HepG2 (cell line): Measurements from ENCODE around the gene PEX14. TPM values are rescaled to one million over a fixed set of nuclear protein-coding genes. Genes with fewer than 3 reads are reported as not detected.
A peak's percentile ranks its signal among the peaks of the same experiment; 100 is the strongest.

ENCODE experiments used
- ATF7-NPFF ChIP-seq: sonication (generic); formaldehyde crosslinking; IDR thresholded peaks from 2 replicates; pipeline ENCODE4 v1.8.1; 2023; ENCODE audit warnings: mild to moderate bottlenecking, low read depth, missing genetic modification reagents, moderate library complexity
- HOXA5 ChIP-seq: sonication (generic); formaldehyde crosslinking; IDR thresholded peaks from 2 replicates; pipeline ENCODE4 v1.4.0; 2020; ENCODE audit warnings: missing genetic modification reagents
- KLF16 ChIP-seq, 2 experiments: sonication (generic) in 1 of 2; formaldehyde crosslinking in 1 of 2; IDR thresholded peaks; 2 replicates each; pipeline versions ENCODE4 v1.6.1 to v1.8.0; 2016 to 2023; ENCODE audit warnings: missing genetic modification reagents in 2 of 2, missing compliant biosample characterization in 1 of 2
- MEIS2 ChIP-seq: sonication (generic); formaldehyde crosslinking; IDR thresholded peaks from 2 replicates; pipeline ENCODE4 v1.9.0; 2021; ENCODE audit warnings: mild to moderate bottlenecking, missing genetic modification reagents
- MTA1 ChIP-seq: sonication (generic); formaldehyde crosslinking; IDR thresholded peaks from 2 replicates; pipeline ENCODE4 v1.4.0; 2020; ENCODE audit warnings: missing genetic modification reagents, mild to moderate bottlenecking, borderline replicate concordance
- MXD4 ChIP-seq: IDR thresholded peaks from 2 replicates; pipeline ENCODE4 v1.6.1; 2016; ENCODE audit warnings: mild to moderate bottlenecking, missing biosample characterization, missing genetic modification reagents
- POLR2AphosphoS5 ChIP-seq: IDR thresholded peaks from 2 replicates; pipeline ENCODE4 v1.6.1; 2012; ENCODE audit warnings: low read depth, low read length
- RARA ChIP-seq: IDR thresholded peaks from 2 replicates; pipeline ENCODE4 v1.6.1; 2016; ENCODE audit warnings: missing genetic modification reagents, missing compliant biosample characterization
- RBFOX2 ChIP-seq: fragments of 200-400 bp; formaldehyde crosslinking; IDR thresholded peaks from 2 replicates; pipeline ENCODE4 v1.6.1; 2017; ENCODE audit warnings: low read depth, mild to moderate bottlenecking, low read length
- SIN3A ChIP-seq: IDR thresholded peaks from 2 replicates; pipeline ENCODE4 v1.6.1; 2011; ENCODE audit warnings: low read depth, mild to moderate bottlenecking, control low read depth, low read length, borderline replicate concordance
- SIN3B ChIP-seq: fragments of 150-350 bp; IDR thresholded peaks from 2 replicates; pipeline ENCODE4 v1.6.1; 2014; ENCODE audit warnings: low read length
- SOX13 ChIP-seq, 3 experiments: fragments of 450-650 bp in 1 of 3; sonication (generic) in 1 of 3; formaldehyde crosslinking in 1 of 3; IDR thresholded peaks in 2 of 3; conservative IDR thresholded peaks in 1 of 3; 2 replicates each; pipeline versions ENCODE4 v1.5.0 to v1.6.1; 2016 to 2020; ENCODE audit warnings: antibody characterized with exemption in 1 of 3, mild to moderate bottlenecking in 1 of 3, missing compliant biosample characterization in 1 of 3, missing genetic modification reagents in 1 of 3, moderate library complexity in 1 of 3
- TBP ChIP-seq: sonication (generic); formaldehyde crosslinking; IDR thresholded peaks from 2 replicates; pipeline ENCODE4 v1.5.0; 2020; ENCODE audit warnings: missing genetic modification reagents
- ZFP36L2 ChIP-seq: sonication (generic); formaldehyde crosslinking; IDR thresholded peaks from 2 replicates; pipeline ENCODE4 v1.4.0; 2020; ENCODE audit warnings: missing genetic modification reagents
- ZNF331 ChIP-seq: sonication (generic); formaldehyde crosslinking; IDR thresholded peaks from 2 replicates; pipeline ENCODE4 v1.4.0; 2020; ENCODE audit warnings: missing genetic modification reagents
- ZNF430 ChIP-seq: sonication (generic); formaldehyde crosslinking; IDR thresholded peaks from 2 replicates; pipeline ENCODE4 v1.9.0; 2021; ENCODE audit warnings: mild to moderate bottlenecking, missing genetic modification reagents
- ZNF569 ChIP-seq: sonication (generic); formaldehyde crosslinking; IDR thresholded peaks from 2 replicates; pipeline ENCODE4 v1.5.0; 2020; ENCODE audit warnings: mild to moderate bottlenecking, missing genetic modification reagents, moderate library complexity, borderline replicate concordance
- polyA plus RNA-seq, 8 experiments: library from polyadenylated mRNA; depleted of rRNA in 3 of 8; stranded (reverse) in 7 of 8; unstranded in 1 of 8; fragments of >200 nt; fragmentation: Illumina TruSeq in 4 of 8; extraction: Trizol in 4 of 8; gene quantifications; 2 replicates each; pipeline versions ENCODE4 v1.2.1 to v1.2.3, GENCODE V29; 2011 to 2016; ENCODE audit warnings: low read depth in 4 of 8, missing spikeins in 1 of 8, mixed read lengths in 1 of 8; ENCODE audit not compliant: insufficient read depth in 1 of 8
- total RNA-seq, 5 experiments: library from RNA; depleted of rRNA; stranded (reverse); fragments of >200 nt; fragmentation: Illumina TruSeq; extraction: Trizol; gene quantifications; 2 replicates each; pipeline ENCODE4 v1.2.3, GENCODE V29; 2016; ENCODE audit warnings: low read depth in 1 of 5
- TF ChIP-seq, protein P1 (sequence below): sonication (generic); formaldehyde crosslinking; conservative IDR thresholded peaks from 2 replicates; pipeline ENCODE4 v1.4.0; 2020; ENCODE audit warnings: mild to moderate bottlenecking, missing genetic modification reagents, moderate library complexity
- TF ChIP-seq, protein P2 (sequence below): sonication (generic); formaldehyde crosslinking; IDR thresholded peaks from 2 replicates; pipeline ENCODE4 v1.4.0; 2020; ENCODE audit warnings: missing genetic modification reagents
- TF ChIP-seq, protein P3 (sequence below): sonication (generic); formaldehyde crosslinking; IDR thresholded peaks from 2 replicates; pipeline ENCODE4 v1.5.0; 2020; ENCODE audit warnings: mild to moderate bottlenecking, missing genetic modification reagents, borderline replicate concordance
- TF ChIP-seq, protein P4 (sequence below): IDR thresholded peaks from 2 replicates; pipeline ENCODE4 v1.6.1; 2012; ENCODE audit warnings: inconsistent platforms

The PEX14 gene
- total and polyA plus RNA-seq, 2 of the 13 experiments (the other 11 are each of a cell fraction or from before 2014, with no cell fraction given): 6.5 to 9.9 TPM

DNA sequence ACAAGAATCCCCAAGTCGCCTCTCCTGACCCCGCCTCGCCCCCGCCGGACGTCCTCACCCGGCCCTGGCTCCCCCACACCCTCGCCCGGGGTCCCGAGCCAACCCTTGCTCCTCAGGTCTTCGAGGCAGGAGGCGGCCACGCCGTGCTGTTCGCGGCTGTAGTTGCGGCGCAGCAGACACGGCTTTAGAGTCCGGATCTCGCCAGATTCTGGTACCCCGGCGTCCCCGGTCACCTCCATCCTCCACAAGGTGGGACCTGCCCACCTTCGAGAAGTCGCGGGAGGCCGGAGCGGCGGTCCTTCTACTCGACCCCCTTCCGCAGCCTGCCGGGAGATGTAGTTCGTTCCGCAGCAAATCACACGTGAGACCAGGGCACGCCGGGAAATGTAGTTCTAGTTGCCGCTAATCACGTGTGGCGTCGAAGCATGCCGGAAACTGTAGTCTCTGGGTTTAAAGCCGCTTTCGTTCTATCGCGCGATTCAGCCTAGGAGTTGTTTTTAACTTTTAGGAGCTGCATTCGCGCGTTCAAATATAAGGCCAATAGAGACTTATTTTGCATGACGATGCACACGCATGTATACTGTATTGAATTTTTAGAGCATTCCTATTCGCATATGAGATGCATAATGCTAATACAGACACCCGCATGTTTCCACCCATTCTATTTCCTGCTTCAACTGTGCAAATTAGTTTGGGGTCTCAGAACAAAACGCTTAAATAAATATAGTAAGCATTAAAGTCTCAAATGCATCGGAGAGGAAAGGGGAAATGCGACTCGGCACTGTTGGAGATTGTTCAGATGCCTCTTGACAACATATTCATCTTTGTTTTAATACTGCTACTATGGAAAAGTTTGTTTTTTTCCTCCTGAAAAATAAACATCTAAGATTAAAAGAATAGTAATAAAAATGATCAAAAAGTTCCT, 2.3 kb upstream of the PEX14 start, which contains the start of gene DFFA (continued):
- TF ChIP-seq RBFOX2 (peak; percentile 70), ZFP36L2 (CRISPR knock-in tag) (no peak), MXD4 (CRISPR knock-in tag) (peak; percentile 95), MEIS2 (CRISPR knock-in tag) (peak; percentile 45; the same call in 1 of the 2 replicates), SOX13 (IDR thresholded peaks at IDR 0.05) (no peak), SOX13 (CRISPR knock-in tag; conservative IDR thresholded peaks at IDR 0.05 in 1 of 2, IDR thresholded peaks at IDR 0.05 in 1 of 2) (peak in 1 of 2 experiments; percentile 12; a peak in 1 of 4 replicates), ZNF430 (peak; percentile 67; the same call in 1 of the 2 replicates), ZNF569 (CRISPR knock-in tag) (no peak), RARA (peak; percentile 58; the same call in 1 of the 2 replicates), SIN3B (peak; percentile 60; the same call in 1 of the 2 replicates), HOXA5 (CRISPR knock-in tag) (no peak), MTA1 (CRISPR knock-in tag) (0 out of 2 replicates have a peak, but pooled peaks have one; percentile 68), ATF7-NPFF (CRISPR knock-in tag) (peak; percentile 67; the same call in 1 of the 2 replicates), SIN3A (peak; percentile 90; the same call in 1 of the 2 replicates), TBP (CRISPR knock-in tag) (peak; percentile 88; the same call in 1 of the 2 replicates), ZNF331 (peak; percentile 61; the same call in 1 of the 2 replicates), KLF16 (CRISPR knock-in tag; IDR thresholded peaks at IDR 0.05) (peak in 1 of 2 experiments; percentile 88; a peak in 1 of 4 replicates), POLR2AphosphoS5 (peak; percentile 81)
- TF ChIP-seq, protein P1, sequence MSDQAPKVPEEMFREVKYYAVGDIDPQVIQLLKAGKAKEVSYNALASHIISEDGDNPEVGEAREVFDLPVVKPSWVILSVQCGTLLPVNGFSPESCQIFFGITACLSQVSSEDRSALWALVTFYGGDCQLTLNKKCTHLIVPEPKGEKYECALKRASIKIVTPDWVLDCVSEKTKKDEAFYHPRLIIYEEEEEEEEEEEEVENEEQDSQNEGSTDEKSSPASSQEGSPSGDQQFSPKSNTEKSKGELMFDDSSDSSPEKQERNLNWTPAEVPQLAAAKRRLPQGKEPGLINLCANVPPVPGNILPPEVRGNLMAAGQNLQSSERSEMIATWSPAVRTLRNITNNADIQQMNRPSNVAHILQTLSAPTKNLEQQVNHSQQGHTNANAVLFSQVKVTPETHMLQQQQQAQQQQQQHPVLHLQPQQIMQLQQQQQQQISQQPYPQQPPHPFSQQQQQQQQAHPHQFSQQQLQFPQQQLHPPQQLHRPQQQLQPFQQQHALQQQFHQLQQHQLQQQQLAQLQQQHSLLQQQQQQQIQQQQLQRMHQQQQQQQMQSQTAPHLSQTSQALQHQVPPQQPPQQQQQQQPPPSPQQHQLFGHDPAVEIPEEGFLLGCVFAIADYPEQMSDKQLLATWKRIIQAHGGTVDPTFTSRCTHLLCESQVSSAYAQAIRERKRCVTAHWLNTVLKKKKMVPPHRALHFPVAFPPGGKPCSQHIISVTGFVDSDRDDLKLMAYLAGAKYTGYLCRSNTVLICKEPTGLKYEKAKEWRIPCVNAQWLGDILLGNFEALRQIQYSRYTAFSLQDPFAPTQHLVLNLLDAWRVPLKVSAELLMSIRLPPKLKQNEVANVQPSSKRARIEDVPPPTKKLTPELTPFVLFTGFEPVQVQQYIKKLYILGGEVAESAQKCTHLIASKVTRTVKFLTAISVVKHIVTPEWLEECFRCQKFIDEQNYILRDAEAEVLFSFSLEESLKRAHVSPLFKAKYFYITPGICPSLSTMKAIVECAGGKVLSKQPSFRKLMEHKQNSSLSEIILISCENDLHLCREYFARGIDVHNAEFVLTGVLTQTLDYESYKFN (CRISPR knock-in tag): no peak; the same call in 1 of the 2 replicates
- TF ChIP-seq, protein P2, sequence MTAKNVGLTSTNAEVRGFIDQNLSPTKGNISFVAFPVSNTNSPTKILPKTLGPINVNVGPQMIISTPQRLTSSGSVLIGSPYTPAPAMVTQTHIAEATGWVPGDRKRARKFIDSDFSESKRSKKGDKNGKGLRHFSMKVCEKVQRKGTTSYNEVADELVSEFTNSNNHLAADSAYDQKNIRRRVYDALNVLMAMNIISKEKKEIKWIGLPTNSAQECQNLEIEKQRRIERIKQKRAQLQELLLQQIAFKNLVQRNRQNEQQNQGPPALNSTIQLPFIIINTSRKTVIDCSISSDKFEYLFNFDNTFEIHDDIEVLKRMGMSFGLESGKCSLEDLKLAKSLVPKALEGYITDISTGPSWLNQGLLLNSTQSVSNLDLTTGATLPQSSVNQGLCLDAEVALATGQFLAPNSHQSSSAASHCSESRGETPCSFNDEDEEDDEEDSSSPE (CRISPR knock-in tag): peak; percentile 87
- TF ChIP-seq, protein P3, sequence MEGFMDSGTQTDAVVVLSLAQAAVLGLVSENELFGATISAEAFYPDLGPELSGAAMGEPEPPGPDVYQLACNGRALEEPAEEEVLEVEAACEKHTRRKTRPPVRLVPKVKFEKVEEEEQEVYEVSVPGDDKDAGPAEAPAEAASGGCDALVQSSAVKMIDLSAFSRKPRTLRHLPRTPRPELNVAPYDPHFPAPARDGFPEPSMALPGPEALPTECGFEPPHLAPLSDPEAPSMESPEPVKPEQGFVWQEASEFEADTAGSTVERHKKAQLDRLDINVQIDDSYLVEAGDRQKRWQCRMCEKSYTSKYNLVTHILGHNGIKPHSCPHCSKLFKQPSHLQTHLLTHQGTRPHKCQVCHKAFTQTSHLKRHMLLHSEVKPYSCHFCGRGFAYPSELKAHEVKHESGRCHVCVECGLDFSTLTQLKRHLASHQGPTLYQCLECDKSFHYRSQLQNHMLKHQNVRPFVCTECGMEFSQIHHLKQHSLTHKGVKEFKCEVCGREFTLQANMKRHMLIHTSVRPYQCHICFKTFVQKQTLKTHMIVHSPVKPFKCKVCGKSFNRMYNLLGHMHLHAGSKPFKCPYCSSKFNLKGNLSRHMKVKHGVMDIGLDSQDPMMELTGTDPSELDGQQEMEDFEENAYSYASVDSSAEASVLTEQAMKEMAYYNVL: peak; percentile 51; the same call in 1 of the 2 replicates
- TF ChIP-seq, protein P4, sequence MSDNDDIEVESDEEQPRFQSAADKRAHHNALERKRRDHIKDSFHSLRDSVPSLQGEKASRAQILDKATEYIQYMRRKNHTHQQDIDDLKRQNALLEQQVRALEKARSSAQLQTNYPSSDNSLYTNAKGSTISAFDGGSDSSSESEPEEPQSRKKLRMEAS: peak; percentile 97
